ENCODE data around the gene NT5C2.
"Not testable (repeated sequence)": the region's sequence is repeated elsewhere in the genome, so short reads cannot be mapped to it uniquely, and the experiment has no call there.

- TF ChIP-seq CTCF (conservative IDR thresholded peaks at IDR 0.05; ENCODE audit: low read length); EZH2phosphoT487 (IDR thresholded peaks at IDR 0.05; ENCODE audit: borderline replicate concordance): not testable (repeated sequence)
Observed at GRCh38 chr10:103130180-103130579, 62.9 kb downstream of the NT5C2 start.

Data from Loucy (cell line).